KMS-11 (cell line): ENCODE measurements around the gene DUSP6.

Source experiments
- H2AFZ ChIP-seq: fragments of 200-600 bp; sonication (generic); 2 replicates; pipeline ENCODE4 v1.6.1; 2016; ENCODE audit warnings: antibody characterized with exemption, mixed run types, low read depth
- H3K27ac ChIP-seq: fragments of 200-600 bp; sonication (generic); 2 replicates; pipeline ENCODE4 v1.6.1; 2016; ENCODE audit warnings: mild to moderate bottlenecking, mixed run types
- H3K27me3 ChIP-seq: fragments of 200-600 bp; sonication (generic); 2 replicates; pipeline ENCODE4 v1.6.1; 2017; ENCODE audit warnings: mild to moderate bottlenecking, low read depth, mixed run types, moderate library complexity; ENCODE audit not compliant: insufficient read depth
- H3K36me3 ChIP-seq: fragments of 200-600 bp; sonication (generic); 2 replicates; pipeline ENCODE4 v1.6.1; 2017; ENCODE audit warnings: mild to moderate bottlenecking, mixed run types; ENCODE audit not compliant: insufficient read depth
- H3K4me1 ChIP-seq: fragments of 200-600 bp; sonication (generic); 2 replicates; pipeline ENCODE4 v1.6.1; 2016; ENCODE audit warnings: mild to moderate bottlenecking, low read depth, mixed run types; ENCODE audit not compliant: poor library complexity, severe bottlenecking
- H3K4me2 ChIP-seq: fragments of 200-600 bp; sonication (generic); 2 replicates; pipeline ENCODE4 v1.7.0; 2016; ENCODE audit warnings: mild to moderate bottlenecking, mixed run types
- H3K4me3 ChIP-seq: fragments of 200-600 bp; sonication (generic); IDR thresholded peaks from 2 replicates; pipeline ENCODE4 v1.6.1; 2017; ENCODE audit warnings: low read depth, low read length, mixed read lengths; ENCODE audit not compliant: insufficient read depth
- H3K79me2 ChIP-seq: fragments of 200-600 bp; sonication (generic); 2 replicates; pipeline ENCODE4 v1.6.1; 2016; ENCODE audit warnings: low read depth, mixed run types; ENCODE audit not compliant: insufficient read depth
- H3K9ac ChIP-seq: fragments of 200-600 bp; sonication (generic); 2 replicates; pipeline ENCODE4 v1.6.1; 2016; ENCODE audit warnings: mild to moderate bottlenecking, mixed run types
- H4K20me1 ChIP-seq: fragments of 200-600 bp; sonication (generic); 2 replicates; pipeline ENCODE4 v1.6.1; 2016; ENCODE audit warnings: mild to moderate bottlenecking, mixed run types; ENCODE audit not compliant: insufficient read depth
- CTCF ChIP-seq: fragments of 200-600 bp; sonication (generic); conservative IDR thresholded peaks from 2 replicates; pipeline ENCODE4 v1.6.1; 2017; ENCODE audit warnings: low read depth, mild to moderate bottlenecking, antibody characterized with exemption, low read length, moderate library complexity, mixed read lengths

DUSP6 gene

GRCh38 chr12:89383235-89384049 lies 31.1 kb upstream of the DUSP6 start:
- Histone ChIP-seq H3K27me3 (no peaks in the 10 kb centered on the region), H3K79me2 (no peaks in the 10 kb centered on the region), H3K27ac (no peak overlapping the region), H3K4me3 (no peak overlapping the region), H3K9ac (no peak overlapping the region), H2AFZ (no peak overlapping the region), H3K4me1 (peaks cover 6% of the 10 kb centered on the region), H3K36me3 (no peaks in the 10 kb centered on the region), H3K4me2 (no peak overlapping the region), H4K20me1 (no peaks in the 10 kb centered on the region)
- no peak for TF ChIP-seq CTCF

GRCh38 chr12:89382328-89382727 lies 30.0 kb upstream of the DUSP6 start:
- Histone ChIP-seq H3K27me3 (no peaks in the 10 kb centered on the region), H3K27ac (no peak overlapping the region), H3K4me2 (no peak overlapping the region), H3K4me3 (no peak overlapping the region), H4K20me1 (no peaks in the 10 kb centered on the region), H2AFZ (no peak overlapping the region), H3K4me1 (peaks cover 6% of the 10 kb centered on the region), H3K9ac (no peak overlapping the region), H3K36me3 (no peaks in the 10 kb centered on the region), H3K79me2 (no peaks in the 10 kb centered on the region)
- TF ChIP-seq CTCF = no peak

- H3K4me2 ChIP-seq = no peak overlapping the region
- H2AFZ ChIP-seq = no peak overlapping the region
- no peaks in the 10 kb centered on the region for H3K79me2 ChIP-seq
- no peaks in the 10 kb centered on the region for H4K20me1 ChIP-seq
- no peaks in the 10 kb centered on the region for H3K27me3 ChIP-seq
- H3K9ac ChIP-seq = no peak overlapping the region
- no peak for TF ChIP-seq CTCF
- H3K4me1 ChIP-seq = no peaks in the 10 kb centered on the region
- no peak overlapping the region for H3K27ac ChIP-seq
- no peaks in the 10 kb centered on the region for H3K36me3 ChIP-seq
- no peak overlapping the region for H3K4me3 ChIP-seq
Measured at GRCh38 chr12:89379839-89380467, 27.7 kb upstream of the DUSP6 start.

GRCh38 chr12:89379148-89379838 lies 27.0 kb upstream of the DUSP6 start:
- Histone ChIP-seq H2AFZ (no peak overlapping the region), H3K27me3 (no peaks in the 10 kb centered on the region), H3K4me1 (no peaks in the 10 kb centered on the region), H3K4me3 (no peak overlapping the region), H3K4me2 (no peak overlapping the region), H3K9ac (no peak overlapping the region), H3K79me2 (no peaks in the 10 kb centered on the region), H3K27ac (no peak overlapping the region), H3K36me3 (no peaks in the 10 kb centered on the region), H4K20me1 (no peaks in the 10 kb centered on the region)
- TF ChIP-seq CTCF = no peak
